ENCODE results near the gene GLRX.

GLRX gene

DNA sequence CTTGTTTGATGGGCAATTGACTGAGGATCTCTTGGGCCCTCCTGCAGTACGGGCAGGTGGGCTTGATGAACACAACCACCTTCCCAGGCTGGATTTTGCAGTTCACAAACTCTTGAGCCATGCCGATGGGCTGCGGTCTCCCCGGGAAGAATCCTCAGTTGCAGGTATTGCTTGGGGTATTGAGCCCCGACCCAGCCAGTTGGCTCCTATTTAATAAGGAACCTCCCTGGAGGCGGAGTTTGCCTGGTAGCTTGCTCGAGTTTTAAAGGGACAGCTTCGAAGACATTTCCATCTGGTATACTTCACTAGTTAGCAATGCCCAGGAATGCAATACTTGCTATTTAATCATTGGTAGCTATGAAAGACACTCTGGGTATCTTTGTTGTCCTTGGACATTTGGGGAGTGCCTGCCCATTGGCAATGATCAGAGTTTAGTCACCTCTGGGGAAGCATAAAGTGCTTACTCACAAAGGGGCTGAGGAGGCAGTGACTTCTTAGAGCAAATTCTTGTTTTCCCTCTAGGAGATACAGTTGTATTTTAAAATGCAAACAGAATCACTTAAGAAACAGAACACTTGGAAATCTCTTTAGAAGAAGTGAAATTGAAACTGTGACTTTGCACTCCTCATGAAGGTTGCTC lies at the start of gene GLRX:
GLRX (minus strand) TSS at position 185 of the 640 bp plus-strand sequence; CDS start at position 121, 64 bp downstream.
- DNase-seq = peak; percentile 60 to 62

- DNase-seq = no peak
These were observed 48.8 kb upstream of the GLRX start for GRCh38 chr5:95871146-95871806.

- DNase-seq = peak; percentile 51 to 62
These were observed 47.7 kb upstream of the GLRX start for GRCh38 chr5:95870105-95870672.

DNA sequence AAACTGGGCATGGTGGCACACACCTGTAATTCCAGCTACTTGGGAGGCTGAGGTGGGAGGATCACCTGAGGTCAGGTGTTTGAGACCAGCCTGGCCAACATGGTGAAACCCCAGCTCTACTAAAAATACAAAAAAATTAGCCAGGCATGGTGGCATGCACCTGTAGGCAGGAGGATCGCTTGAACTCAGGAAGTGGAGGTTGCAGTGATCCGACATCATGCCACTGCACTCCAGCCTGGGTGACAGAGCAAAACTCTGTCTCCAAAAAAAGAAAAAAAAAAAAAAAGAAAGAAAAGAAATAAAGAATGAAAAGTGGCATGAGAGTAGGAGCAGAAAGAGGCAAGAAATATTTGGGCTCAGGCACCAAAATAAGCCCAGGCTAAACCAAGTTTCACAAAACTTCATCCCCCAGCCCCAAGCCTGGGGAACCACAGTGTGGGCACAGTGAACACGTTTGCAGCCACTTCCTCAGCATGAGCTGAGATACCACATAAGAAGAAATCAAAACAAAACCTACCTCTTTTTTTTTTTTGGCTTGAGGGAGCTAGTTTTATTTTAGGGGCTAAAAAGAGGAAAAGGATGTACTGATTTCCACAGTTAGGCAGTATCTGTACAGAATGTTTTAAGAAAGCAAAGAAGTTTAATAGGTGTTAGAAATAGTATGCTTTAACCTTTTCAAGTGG lies 46.8 kb upstream of the GLRX start:
- peak; percentile 53 to 63 for DNase-seq

DNA sequence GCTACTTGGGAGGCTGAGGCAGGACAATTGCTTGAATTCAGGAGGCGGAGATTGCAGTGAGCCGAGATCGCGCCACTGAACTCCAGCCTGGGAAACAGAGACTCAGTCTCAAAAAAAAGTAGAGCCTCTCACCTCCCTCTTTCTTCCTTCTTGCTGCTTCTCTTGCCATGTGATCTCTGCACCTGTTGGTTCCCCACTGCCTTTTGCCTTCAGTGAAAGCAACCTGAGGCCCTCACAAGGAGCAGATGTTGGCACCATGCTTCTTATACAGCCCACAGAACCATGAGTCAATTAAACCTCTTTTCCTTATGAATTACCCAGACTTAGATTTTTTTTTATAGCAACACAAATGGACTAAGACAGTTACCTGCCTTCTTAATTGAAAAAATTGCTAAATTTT lies 45.6 kb upstream of the GLRX start:
- no peak for DNase-seq

GRCh38 chr5:95866435-95867040 lies 44.0 kb upstream of the GLRX start:
- DNase-seq = no peak

DNA sequence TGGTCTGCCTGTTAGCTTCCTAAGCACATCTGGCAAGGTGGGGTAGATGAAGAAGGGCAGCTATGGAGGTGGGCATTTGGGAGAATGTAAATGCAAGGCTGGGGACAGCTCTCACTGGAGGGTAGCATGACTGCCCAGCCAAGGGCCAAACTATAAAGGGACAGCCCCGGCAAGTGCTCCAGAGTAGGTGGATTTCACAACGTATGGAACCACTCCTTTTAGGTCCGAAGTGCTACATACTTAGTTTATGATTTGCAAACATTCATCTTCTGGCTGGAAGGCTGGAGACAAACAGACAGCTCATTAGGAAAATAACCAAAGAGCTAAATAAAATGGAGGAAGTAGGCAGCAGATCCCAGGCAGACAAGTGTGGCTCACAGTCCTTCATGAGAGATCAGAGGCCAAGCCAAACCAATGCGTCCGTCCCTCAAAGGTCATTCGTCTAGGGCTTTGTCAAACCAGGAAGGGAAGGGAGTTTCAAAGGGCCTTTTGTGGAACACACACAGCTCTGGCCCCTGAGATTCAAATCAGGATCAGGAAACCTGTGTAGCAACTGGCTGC lies 42.5 kb upstream of the GLRX start:
- peak in 1 of 2 donors; percentile 15 for DNase-seq

- DNase-seq = peak in 1 of 2 donors; percentile 6
These were observed 41.9 kb upstream of the GLRX start for GRCh38 chr5:95864456-95864855.

DNA sequence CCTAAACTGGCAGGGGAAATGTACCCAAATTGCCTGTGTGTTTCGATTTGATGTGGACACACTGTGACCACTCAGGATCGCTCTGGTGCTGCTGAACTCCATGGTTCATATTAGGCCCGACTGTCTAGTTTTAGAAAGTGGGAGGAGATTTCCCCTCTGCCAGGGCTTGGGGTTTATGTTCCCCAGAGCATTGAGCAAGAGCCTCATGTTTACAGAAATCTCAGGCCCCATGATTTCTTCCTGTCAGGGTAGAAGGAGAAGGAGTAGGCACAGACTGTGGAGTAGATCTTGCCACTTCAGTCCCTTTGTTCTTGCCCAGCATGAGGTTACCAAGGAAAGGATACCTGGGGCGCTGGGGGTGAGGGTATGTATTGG lies 40.8 kb upstream of the GLRX start:
- peak in 1 of 2 donors; percentile 1 for DNase-seq

DNA sequence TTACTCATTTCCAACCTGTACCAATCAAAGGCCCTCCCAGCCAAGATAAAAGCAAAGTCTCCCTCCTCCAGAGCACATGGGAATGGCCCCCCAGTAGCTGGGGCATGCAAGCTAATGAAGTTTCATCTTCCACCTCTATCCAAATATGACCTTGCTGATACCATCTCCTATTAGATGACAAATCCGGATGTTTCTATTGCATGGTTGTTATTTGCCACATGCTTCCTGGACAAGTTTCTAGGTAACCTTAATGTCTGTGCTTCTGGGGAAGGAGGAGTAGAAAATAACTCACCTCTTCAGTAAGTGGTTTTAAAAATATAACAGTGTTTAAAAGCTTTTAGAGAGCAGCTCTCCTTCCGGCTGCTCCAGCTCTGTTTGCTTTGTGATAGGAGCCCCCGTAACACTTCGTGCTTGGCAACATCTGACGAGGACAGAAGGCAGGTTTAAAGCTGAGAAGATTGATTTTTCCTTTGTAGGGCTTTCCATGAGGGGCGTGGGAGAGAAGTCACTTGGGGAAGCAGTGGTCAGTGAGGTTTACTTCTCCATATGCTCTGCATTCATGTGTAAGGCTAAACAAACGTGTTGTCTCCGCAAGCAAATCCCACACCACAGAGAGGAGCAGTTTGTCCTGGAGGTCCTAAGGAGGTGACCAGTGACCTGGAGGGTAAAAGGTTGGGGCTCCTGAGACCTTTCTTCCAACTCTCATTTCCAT lies 40.3 kb upstream of the GLRX start:
- DNase-seq = peak in 1 of 2 donors; percentile 10

GRCh38 chr5:95861864-95862561 lies 39.5 kb upstream of the GLRX start:
- peak in 1 of 2 donors; percentile 42 for DNase-seq

DNA sequence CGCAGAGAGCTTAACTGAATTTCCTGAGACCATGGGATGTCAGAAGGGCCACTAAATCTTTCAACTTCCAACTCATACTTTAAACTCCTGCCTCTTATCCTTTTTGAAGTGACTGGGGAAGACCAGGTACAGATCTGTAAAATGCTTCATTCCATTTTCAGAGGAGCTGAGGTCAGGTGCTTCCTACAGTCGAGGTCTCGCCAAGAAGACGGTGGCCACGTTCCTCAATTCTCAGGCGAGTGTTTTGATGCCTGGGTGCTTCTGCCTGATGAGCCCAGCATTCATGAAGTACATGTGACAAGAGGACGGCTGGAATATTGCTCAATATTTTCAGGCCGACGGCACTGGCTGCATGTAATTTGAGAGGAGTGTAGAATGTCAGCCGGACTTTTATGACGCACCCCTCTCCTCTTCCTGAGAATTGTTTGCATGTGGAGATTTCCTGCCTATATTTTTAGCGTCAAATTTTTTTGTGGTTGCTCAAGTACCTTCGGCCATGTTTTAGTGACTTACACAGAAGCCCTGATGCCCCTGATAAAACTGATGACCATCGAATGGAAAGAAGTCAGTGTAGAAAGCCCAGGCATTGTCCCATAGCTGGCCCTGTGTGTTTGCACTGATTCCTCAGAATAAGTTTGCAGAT lies 38.8 kb upstream of the GLRX start:
- DNase-seq = peak in 1 of 2 donors; percentile 33

- DNase-seq = no peak
These were observed 37.1 kb upstream of the GLRX start for GRCh38 chr5:95859661-95860060.

DNA sequence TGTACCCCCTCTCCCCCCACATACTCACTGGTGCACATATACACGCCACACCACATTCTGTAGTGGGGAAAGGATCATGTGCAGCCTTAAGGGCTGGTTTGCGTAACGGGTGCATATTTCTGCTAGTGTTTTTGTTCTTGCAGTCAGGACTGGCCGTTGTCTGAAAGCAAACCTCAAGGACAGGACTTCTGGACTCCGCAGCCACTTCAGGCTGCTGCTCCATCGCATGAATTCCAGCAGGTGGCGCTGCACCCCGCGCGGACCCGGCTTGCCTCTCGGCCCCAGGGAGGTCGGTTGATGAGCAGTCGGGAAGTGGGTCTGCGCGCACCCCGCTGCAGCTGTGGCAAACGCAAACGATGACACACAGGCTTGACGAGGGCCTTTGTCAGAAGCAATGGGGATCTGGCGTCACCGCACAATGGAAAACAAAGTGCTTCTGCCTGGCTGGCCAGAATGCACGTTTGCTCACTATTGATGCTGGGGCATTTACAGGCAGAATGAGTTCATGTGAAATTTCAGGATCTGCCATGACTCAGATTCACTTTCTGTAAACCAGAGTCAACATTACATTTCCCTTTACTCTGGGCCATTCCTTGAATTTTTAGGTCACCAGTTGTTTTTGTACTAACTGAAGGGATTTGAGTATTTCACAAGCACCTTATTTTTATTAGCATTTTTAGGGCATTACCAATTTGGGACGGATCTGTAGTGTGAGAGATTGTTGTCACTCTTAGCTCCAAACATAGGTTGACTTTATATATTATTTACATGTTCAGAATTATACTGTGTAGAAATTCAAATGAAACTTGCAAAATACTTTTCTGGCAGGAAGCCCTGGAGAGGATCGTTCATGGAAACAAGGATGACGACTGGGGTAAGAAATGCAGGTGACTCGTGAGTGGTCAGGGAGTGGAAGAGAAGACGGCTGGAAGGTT lies 36.4 kb upstream of the GLRX start:
- peak; percentile 94 for DNase-seq

- no peak for DNase-seq
These were observed 35.5 kb upstream of the GLRX start for GRCh38 chr5:95858023-95858461.

DNA sequence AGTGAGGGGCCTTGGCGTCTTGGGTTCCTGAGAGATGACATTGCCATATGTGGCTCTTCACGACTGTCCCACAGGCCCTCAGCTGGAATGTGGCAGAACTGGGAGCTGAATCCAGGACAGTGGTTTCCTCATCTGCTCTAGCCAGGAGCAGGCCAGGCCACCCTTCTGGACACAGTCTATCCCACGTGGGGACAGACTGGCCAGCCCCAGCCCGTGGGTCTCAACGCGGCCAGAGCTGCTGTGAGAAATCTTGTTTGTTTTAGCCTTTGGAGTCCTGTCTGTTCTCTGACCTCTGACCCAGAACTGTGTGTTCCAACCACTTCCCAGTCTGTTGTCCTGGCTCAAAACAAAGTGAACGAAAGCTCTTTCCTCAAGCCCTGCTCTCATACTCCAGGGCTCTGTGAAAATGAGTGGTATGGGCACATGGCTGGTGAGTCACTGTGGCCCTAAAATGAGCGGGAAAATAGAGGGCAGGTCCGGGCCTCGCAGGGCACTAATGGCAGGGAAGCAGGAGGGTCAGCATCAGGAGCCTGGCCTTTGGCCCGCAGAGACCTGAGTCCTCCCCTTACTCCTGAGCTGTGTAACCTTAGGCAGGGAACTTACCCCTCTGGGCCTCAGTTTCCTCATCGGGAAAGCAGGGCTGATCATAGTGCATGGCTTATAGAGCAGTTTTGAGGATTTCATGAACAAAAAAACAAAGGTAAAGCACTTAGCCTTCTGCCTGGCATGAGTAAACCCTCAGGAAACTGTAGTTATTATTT lies 34.8 kb upstream of the GLRX start:
- DNase-seq = no peak

DNA sequence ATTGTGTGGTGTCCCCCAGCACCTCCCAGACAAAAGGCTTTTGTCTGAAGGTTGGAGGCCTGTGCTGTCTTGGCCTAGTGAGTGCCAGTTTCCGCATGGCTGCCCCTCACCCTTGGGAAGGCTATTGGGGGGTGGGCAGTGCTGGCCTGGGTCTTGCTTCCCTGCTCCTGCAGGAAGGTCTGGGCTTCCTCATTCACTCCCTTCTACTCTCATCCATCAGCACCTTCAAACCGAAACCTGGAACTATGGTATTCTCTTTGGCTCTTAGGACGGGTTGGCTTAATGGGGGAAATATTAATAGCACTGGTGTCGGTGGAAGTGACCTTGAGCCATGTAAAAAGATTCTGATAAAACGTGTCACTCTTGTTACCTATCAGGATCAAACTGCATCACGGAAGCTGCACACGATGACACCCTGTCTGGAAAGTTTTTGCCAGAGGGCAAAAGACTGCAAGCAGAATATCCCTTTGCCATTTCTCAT lies 34.0 kb upstream of the GLRX start:
- DNase-seq = no peak

GRCh38 chr5:95853490-95853889 lies 31.0 kb upstream of the GLRX start:
- DNase-seq = peak in 1 of 2 donors; percentile 9

DNA sequence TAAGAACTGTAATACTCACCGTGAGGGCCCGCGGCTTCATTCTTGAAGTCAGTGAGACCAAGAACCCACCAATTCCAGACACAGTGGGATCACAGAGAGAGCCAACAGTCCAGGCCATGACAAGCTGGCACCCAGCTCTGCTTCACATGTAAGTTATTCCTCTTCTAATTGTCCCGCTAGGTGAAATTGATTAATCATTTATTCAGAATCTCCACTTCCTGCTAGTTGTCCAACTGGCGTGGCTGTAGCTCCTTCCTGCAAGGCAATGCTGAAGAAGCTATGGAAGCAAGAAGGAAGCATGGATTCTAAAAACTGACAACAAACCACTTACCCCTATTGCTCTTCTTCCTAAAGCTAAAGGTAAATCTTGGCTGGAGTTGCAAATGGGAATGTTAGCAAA lies 30.0 kb upstream of the GLRX start:
- DNase-seq = peak in 1 of 2 donors; percentile 6

All from stimulated activated CD4-positive, alpha-beta T cell treated with anti-CD3 and anti-CD28 coated beads, Interleukin-2, amount 100 ng/mL, for 24 hours (primary cell).